ENCODE results near the gene CD2.
A peak's percentile ranks its signal among the peaks of the same experiment; 100 is the strongest.

The CD2 gene

GRCh38 chr1:116760996-116761665, 6.9 kb downstream of the CD2 start:
- DNase-seq: no peak

DNA sequence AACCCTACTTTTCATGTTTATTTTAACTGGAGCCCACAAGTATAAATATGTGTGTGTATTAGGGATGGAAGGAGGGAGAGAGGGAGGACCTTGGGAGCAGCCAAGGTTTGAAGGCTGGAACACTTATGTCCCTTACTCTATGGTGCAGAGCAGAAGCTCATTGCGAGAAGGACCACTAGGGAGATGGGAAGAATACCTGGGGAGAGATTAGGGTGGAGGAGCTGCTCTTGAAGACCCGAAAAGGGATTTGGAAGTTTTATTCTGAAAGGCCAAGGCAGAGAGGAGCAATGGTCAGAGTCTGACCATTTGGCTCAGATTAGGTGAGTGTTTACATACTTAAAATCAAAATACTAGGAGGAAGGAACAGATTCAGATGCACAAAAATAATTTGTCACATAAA, 8.1 kb downstream of the CD2 start:
- DNase-seq: no peak

DNA sequence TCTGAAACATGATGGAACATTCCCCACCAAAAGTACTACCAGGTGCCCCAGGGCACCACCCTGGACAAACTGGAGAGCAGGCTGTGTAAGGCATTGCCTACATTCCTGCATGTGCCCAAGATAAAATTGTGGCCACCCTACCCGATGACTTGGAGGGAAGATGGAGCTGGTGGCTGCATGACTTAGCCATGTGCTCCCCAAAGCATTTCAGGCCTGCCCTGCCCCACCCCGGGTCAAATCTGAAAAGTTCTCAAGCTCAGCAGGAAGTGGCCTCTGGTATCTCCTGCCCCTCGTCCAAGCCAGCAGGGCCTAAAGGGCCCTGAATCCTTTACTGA, 8.5 kb downstream of the CD2 start:
- DNase-seq: no peak

GRCh38 chr1:116763116-116763786, 9.0 kb downstream of the CD2 start:
- no peak for DNase-seq

DNA sequence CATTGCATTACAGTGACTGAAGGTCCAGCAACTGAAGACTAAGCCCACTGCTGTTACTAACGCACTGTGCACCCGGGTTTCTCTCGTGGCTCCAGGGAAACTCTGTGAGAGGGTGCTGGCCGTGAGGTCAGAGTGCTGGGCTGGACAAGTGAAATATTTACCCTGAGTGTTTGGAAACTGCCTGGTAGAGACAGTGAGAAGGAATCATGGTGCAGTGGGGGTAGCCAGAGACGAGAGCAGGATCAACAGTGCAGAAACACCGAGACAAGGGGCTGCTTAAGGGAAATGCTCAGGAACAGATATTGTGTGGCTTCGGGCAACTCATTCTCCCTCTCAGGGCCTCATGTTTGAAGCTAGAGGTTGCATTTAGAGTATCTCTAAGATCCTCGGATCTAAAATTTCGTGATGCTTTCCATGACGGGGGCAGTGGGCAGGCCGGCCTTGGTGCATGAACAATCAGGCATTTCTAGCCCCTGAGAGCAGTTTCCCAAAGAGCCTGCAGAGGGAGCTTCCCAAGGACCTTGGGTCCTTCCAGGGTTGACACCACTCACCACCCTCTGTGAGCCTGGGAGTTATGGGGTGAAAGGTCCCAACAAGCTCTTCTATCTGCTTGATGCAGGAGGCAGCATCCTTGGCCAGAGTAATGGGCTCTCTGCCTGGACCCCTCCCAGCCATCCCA, 9.7 kb downstream of the CD2 start:
- peak; percentile 20 to 29 for DNase-seq

DNA sequence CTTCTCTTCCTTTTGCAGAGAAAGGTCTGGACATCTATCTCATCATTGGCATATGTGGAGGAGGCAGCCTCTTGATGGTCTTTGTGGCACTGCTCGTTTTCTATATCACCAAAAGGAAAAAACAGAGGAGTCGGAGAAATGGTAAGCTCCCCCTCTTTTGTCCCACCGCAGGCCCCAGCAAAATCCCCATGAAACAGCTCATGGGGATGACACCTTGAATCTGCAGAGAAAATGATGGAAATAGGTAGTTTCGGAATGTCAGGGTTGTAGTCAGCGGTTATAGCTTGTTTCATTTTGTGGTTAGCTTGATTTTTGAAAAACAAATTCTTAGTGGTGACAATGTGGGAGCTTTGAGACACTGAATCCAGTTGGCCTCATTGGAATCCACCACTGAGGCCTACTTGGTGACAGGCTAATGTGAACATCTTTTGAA, 10.3 kb downstream of the CD2 start:
- no peak for DNase-seq

- DNase-seq: no peak
These were observed 11.0 kb downstream of the CD2 start for GRCh38 chr1:116764906-116765862.

DNA sequence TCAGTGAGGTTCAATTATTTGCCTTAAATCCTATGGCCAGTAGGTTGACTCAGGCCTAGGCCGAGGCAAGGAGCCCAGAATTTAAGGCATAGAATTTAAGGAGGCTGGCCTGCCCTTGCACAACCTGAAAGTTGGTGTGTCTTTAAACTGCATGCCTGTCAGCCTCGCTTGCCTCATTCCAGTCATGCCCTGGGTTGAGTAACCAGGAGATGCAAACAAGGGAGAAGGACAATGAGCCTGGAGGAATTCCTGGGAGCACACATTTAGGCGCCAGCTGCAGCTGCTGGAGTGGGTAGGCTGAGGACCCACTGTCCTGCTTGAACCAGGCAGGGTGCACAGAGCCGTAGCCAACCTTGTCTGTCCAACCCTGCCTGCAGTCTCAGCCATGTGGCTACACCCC, 11.7 kb downstream of the CD2 start:
- DNase-seq: peak; percentile 62 to 71

DNA sequence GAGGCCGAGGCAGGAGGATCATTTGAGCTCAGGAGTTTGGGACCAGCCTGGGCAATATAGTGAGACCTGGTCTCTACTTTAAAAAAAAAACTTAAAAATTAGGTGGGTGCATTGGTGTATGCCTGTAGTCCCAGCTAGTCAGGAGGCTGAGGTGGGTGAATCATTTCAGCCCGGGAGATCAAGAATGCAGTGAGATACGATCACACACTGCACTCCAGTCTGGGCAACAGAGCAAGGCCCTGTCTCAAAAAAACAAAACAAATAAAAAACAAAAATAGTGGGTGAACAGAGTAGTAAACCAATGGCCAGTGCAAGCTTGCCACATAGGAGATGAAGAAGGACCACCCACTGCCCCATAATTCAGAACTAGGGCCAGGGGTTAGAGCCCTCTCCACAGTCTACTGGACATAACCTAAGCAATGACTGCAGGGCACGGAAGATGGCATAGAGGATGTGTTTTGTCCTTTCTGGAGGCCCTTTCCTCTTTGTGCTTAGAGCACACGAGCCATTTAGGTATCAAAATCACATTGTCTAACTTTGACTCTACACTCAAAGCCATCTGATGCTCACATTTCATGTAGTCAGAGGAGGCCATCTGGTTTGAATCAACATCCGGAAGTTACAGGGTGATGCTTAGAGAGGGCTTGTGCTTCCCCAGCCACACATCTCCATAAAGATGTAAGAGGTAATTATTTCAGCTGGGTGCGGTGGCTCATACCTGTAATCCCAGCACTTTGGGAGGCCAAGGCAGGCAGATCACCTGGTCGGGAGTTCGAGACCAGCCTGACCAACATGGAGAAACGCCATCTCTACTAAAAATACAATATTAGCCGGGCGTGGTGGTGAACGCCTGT, 12.6 kb downstream of the CD2 start:
- no peak for DNase-seq

GRCh38 chr1:116767782-116768382, 13.7 kb downstream of the CD2 start:
- no peak for DNase-seq

DNA sequence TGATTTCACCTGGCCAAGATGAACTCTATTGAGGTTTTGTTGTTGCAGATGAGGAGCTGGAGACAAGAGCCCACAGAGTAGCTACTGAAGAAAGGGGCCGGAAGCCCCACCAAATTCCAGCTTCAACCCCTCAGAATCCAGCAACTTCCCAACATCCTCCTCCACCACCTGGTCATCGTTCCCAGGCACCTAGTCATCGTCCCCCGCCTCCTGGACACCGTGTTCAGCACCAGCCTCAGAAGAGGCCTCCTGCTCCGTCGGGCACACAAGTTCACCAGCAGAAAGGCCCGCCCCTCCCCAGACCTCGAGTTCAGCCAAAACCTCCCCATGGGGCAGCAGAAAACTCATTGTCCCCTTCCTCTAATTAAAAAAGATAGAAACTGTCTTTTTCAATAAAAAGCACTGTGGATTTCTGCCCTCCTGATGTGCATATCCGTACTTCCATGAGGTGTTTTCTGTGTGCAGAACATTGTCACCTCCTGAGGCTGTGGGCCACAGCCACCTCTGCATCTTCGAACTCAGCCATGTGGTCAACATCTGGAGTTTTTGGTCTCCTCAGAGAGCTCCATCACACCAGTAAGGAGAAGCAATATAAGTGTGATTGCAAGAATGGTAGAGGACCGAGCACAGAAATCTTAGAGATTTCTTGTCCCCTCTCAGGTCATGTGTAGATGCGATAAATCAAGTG, 14.3 kb downstream of the CD2 start:
- DNase-seq: no peak

DNA sequence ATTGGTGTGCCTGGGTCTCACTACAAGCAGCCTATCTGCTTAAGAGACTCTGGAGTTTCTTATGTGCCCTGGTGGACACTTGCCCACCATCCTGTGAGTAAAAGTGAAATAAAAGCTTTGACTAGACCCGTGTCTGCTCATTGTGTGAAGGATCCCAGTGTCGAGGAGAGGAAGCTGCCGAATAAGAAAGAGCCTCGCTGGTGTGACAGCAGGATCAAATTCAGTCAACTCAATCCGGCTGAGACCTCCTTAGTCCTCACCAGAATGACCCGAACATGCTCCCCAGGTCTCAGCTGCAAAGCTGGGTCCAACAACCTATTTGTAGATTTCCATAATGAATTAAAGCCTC, 14.8 kb downstream of the CD2 start:
- DNase-seq: no peak

- peak; percentile 41 to 51 for DNase-seq
These were observed 15.3 kb downstream of the CD2 start for GRCh38 chr1:116769561-116769977.

- DNase-seq: no peak
These were observed 15.8 kb downstream of the CD2 start for GRCh38 chr1:116769994-116770393.

DNA sequence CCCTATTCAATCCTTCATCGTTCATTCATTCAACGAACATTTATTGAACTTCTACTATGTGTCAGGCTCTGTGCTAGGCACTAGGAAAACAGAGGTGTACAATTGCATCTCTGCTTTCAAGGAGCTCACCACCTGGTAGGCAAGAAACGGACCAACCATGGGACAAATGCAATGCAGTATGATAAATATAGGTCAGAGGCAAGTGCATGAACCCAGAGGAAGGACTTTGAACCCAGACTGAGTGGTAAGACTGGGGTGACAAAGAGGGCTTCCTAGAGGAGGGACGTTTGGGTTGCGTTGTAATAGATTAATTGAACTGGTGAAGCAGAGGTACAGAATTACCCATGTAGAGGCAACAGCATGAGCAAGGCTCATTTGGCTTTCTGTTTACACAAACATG, 16.4 kb downstream of the CD2 start:
- DNase-seq: no peak

GRCh38 chr1:116771997-116772647, 17.9 kb downstream of the CD2 start:
- DNase-seq: no peak

DNA sequence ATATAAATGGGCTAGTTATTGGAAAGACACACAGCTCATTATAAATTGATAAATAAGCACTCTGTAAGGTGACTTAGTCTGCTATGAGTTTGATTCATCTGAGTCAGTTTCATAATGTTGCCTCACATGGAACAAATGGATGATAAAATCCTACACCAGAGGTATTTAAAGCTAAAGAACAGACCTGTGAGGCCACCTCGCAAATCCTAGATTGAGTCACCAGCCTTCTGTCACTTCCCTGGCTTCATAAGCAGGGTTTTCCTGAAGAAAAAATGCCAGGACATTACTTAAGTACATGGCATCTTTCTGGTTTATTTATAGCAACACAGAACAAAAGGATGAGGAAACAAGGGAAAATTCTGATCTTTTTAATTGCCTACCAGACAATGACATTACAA, 18.4 kb downstream of the CD2 start:
- no peak for DNase-seq

- DNase-seq: no peak
These were observed 21.0 kb downstream of the CD2 start for GRCh38 chr1:116775116-116775752.

DNA sequence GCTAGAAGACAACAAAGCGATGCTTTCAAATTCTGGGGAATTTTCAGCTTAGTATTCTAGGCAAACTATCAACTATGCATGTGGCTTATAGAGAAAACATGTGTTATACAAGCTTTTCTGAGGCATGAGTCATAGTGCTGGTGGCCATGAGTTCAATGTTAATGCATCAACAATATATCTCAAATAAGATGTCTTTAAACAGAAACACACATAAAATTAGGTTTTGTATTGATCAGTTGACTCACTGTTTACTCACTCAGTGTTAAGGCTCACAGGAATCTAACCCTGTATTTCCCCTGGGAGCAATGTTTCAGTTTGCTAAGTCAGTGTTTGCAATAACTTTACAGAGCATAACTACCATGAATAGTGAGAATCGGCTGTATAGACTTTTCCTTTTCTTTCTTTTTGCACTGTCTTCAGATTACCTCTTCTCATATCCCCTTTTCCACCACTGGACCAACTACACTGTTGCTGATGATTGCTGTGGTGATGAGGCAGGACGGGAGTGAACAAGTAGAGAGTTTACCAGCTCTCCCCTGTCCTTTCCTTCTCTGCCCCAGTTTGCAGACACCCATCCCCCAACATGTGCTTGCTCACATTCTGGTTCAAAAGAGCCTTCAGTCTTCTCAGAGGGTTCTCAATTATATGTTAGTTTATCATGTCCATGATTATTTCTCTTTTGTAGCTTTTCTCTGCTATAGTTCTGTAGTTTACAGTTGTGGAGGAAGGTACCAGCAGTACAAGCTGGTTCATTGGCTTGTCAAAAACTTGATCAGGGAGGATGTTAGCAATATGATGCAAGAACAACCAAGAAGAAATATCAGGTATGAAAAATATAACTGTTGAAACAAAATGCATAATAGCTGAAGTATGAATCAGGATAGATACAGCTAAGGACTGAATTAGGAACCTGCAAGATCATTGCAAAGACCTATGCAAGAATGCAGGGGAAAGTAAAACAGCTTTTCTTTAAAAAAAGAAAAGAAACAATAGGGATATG, 23.9 kb downstream of the CD2 start:
- DNase-seq: no peak

All from inflammatory macrophage (primary cell).